ENCODE data around the gene KCND2.
"Not testable (repeated sequence)": the region's sequence is repeated elsewhere in the genome, so short reads cannot be mapped to it uniquely, and the experiment has no call there.

DNA sequence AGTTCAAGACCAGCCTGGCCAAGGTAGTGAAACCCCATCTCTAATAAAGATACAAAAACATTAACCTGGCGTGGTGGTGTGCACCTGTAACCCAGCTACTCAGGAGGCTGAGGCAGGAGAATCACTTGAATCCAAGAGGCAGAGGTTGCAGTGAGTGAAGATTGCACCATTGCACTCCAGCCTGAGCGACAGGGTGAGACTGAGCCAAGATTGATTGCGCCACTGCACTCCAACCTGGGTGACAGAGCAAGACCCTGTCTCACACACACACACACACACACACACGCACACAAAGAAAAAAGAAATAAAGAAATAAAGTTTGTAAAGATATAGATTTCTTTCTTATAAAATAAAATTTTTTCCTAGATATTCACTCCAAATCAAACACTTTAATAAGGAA, 305.7 kb downstream of the KCND2 start:
- TF ChIP-seq, protein P1, sequence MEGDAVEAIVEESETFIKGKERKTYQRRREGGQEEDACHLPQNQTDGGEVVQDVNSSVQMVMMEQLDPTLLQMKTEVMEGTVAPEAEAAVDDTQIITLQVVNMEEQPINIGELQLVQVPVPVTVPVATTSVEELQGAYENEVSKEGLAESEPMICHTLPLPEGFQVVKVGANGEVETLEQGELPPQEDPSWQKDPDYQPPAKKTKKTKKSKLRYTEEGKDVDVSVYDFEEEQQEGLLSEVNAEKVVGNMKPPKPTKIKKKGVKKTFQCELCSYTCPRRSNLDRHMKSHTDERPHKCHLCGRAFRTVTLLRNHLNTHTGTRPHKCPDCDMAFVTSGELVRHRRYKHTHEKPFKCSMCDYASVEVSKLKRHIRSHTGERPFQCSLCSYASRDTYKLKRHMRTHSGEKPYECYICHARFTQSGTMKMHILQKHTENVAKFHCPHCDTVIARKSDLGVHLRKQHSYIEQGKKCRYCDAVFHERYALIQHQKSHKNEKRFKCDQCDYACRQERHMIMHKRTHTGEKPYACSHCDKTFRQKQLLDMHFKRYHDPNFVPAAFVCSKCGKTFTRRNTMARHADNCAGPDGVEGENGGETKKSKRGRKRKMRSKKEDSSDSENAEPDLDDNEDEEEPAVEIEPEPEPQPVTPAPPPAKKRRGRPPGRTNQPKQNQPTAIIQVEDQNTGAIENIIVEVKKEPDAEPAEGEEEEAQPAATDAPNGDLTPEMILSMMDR (conservative IDR thresholded peaks at IDR 0.05; ENCODE audit: low read depth, low read length): not testable (repeated sequence)
- TF ChIP-seq EZH2 (IDR thresholded peaks at IDR 0.05; ENCODE audit: low read length, unreplicated experiment): not testable (repeated sequence)

All from PC-3 (cell line).